Upper lobe of right lung (tissue), 1 donor: Measurements from ENCODE around the gene IL6R. TPM values are rescaled to one million over a fixed set of nuclear protein-coding genes. Genes with fewer than 3 reads are reported as not detected.
"Not testable (repeated sequence)": the region's sequence is repeated elsewhere in the genome, so short reads cannot be mapped to it uniquely, and the experiment has no call there.

Experiments
- ATAC-seq: fragments of 200-7000 bp; cut with Tn5 transposase; one replicate; pipeline ENCODE4 v1.9.1; 2020; ENCODE audit warnings: mild to moderate bottlenecking, moderate library complexity
- DNase-seq: peaks from one replicate; pipeline ENCODE4 v3.0.0-alpha.2; 2020
- H3K27ac ChIP-seq: fragments of 200-600 bp; one replicate; pipeline ENCODE4 v1.8.0; 2022
- H3K27me3 ChIP-seq: fragments of 200-600 bp; one replicate; pipeline ENCODE4 v1.8.0; 2022; ENCODE audit warnings: mild to moderate bottlenecking
- H3K36me3 ChIP-seq: fragments of 200-600 bp; one replicate; pipeline ENCODE4 v1.8.0; 2022
- H3K4me1 ChIP-seq: fragments of 200-600 bp; one replicate; pipeline ENCODE4 v1.8.0; 2022
- H3K4me3 ChIP-seq: fragments of 200-600 bp; one replicate; pipeline ENCODE4 v1.8.0; 2022; ENCODE audit warnings: mild to moderate bottlenecking
- H3K9me3 ChIP-seq: fragments of 200-600 bp; one replicate; pipeline ENCODE4 v1.8.0; 2022
- CTCF ChIP-seq: fragments of 200-600 bp; IDR thresholded peaks from one replicate; pipeline ENCODE4 v1.8.0; 2022; ENCODE audit warnings: antibody characterized with exemption
- intact Hi-C: fragments of 100-400 bp; cut with DNase I; formaldehyde crosslinking; loops from one replicate; pipeline ENCODE4 v1.11.0; 2022
- total RNA-seq: library from RNA; stranded (reverse); fragmentation: NEBNext Ultra II Directional; extraction: Animal tissue kit (Norgen Biotek cat#: 25700); gene quantifications from one replicate; pipeline ENCODE4 v1.2.1, GENCODE V29; 2021
- donor health status: DM: no; HTN: yes; CAD: no; lungs with severe emphysema.

IL6R gene
- total RNA-seq, 1 donor from 2014 or later = 60.2 TPM

- intact Hi-C loops = no loop called here
- H3K36me3 ChIP-seq = no peaks in the 10 kb centered on the region
- TF ChIP-seq CTCF = no peak
- no peaks in the 10 kb centered on the region for H3K27me3 ChIP-seq
- no peak overlapping the region for H3K4me3 ChIP-seq
- no peak for ATAC-seq
- H3K4me1 ChIP-seq = peaks cover 73% of the 10 kb centered on the region
- no peak for DNase-seq
- peak overlapping the region; percentile 93 for H3K27ac ChIP-seq
- H3K9me3 ChIP-seq = no peaks in the 10 kb centered on the region
Measured at GRCh38 chr1:154420961-154421924, 16.1 kb downstream of the IL6R start.

GRCh38 chr1:154422049-154422448, 16.9 kb downstream of the IL6R start:
- peak overlapping the region; percentile 93 for H3K27ac ChIP-seq

GRCh38 chr1:154422521-154422920, 17.4 kb downstream of the IL6R start:
- no peak overlapping the region for H3K27ac ChIP-seq
- H3K9me3 ChIP-seq = no peaks in the 10 kb centered on the region
- no peaks in the 10 kb centered on the region for H3K36me3 ChIP-seq
- H3K4me3 ChIP-seq = no peak overlapping the region
- DNase-seq (no peak), ATAC-seq (no peak)
- TF ChIP-seq CTCF = no peak
- intact Hi-C loops = no loop called here
- H3K4me1 ChIP-seq = peaks cover 85% of the 10 kb centered on the region
- no peaks in the 10 kb centered on the region for H3K27me3 ChIP-seq

More at GRCh38 chr1:154422049-154422448, 16.9 kb downstream of the IL6R start:
- intact Hi-C loops, ATAC-seq, DNase-seq, H3K9me3 ChIP-seq, H3K27me3 ChIP-seq, H3K36me3 ChIP-seq, H3K4me3 ChIP-seq: not testable (repeated sequence)
- peaks cover 81% of the 10 kb centered on the region for H3K4me1 ChIP-seq

- intact Hi-C loops = no loop called here
- Histone ChIP-seq H3K9me3 (no peaks in the 10 kb centered on the region), H3K27me3 (no peaks in the 10 kb centered on the region), H3K36me3 (no peaks in the 10 kb centered on the region), H3K27ac (peak overlapping the region; percentile 51), H3K4me1 (peaks cover 85% of the 10 kb centered on the region), H3K4me3 (no peak overlapping the region)
- no peak for DNase-seq
- ATAC-seq = no peak
- TF ChIP-seq CTCF = no peak
Measured at GRCh38 chr1:154423304-154423987, 18.3 kb downstream of the IL6R start.

- no peaks in the 10 kb centered on the region for H3K9me3 ChIP-seq
- TF ChIP-seq CTCF = no peak
- DNase-seq (no peak), ATAC-seq (no peak)
- H3K27me3 ChIP-seq = no peaks in the 10 kb centered on the region
- peak overlapping the region; percentile 51 for H3K27ac ChIP-seq
- no peaks in the 10 kb centered on the region for H3K36me3 ChIP-seq
- H3K4me3 ChIP-seq = no peak overlapping the region
- intact Hi-C loops = no loop called here
- H3K4me1 ChIP-seq = peaks cover 83% of the 10 kb centered on the region
Measured at GRCh38 chr1:154423988-154424326, 18.8 kb downstream of the IL6R start.

GRCh38 chr1:154425172-154425571, 20.0 kb downstream of the IL6R start:
- TF ChIP-seq CTCF = no peak
- intact Hi-C loops = no loop called here
- Histone ChIP-seq H3K27me3 (no peaks in the 10 kb centered on the region), H3K36me3 (peaks cover 11% of the 10 kb centered on the region), H3K27ac (no peak overlapping the region), H3K4me3 (no peak overlapping the region), H3K4me1 (peaks cover 78% of the 10 kb centered on the region), H3K9me3 (no peaks in the 10 kb centered on the region)
- DNase-seq (no peak), ATAC-seq (no peak)
